ENCODE results near the gene ZFP36.

Gene ZFP36

GRCh38 chr19:39385629-39386411 lies 20.8 kb upstream of the ZFP36 start:
- TF ChIP-seq CTCF (conservative IDR thresholded peaks at IDR 0.05; ENCODE audit: low read depth) = no peak
- ChIA-PET CTCF (interaction anchor here (0.6 to 1.8 kb wide), 3 partner anchors 12 to 178 kb away, joined by 3 to 8 read pairs (median 4); no protein-coding TSS in a partner anchor), POLR2A (ENCODE audit: low non-redundant PET) (no interaction called here)
- peak overlapping the region; percentile 60 for H3K27ac ChIP-seq
- DNase-seq (ENCODE audit: low spot score) = no peak

- peak overlapping the region; percentile 60 for H3K27ac ChIP-seq
- no peak for TF ChIP-seq CTCF (conservative IDR thresholded peaks at IDR 0.05; ENCODE audit: low read depth)
- CTCF ChIA-PET = no interaction called here
- DNase-seq (ENCODE audit: low spot score) = no peak
- POLR2A ChIA-PET (ENCODE audit: low non-redundant PET) = no interaction called here
These were observed 20.1 kb upstream of the ZFP36 start for GRCh38 chr19:39386557-39386956.

- DNase-seq (ENCODE audit: low spot score) = no peak
- CTCF ChIA-PET = no interaction called here
- no peak for TF ChIP-seq CTCF (conservative IDR thresholded peaks at IDR 0.05; ENCODE audit: low read depth)
- peak overlapping the region; percentile 94 for H3K27ac ChIP-seq
- POLR2A ChIA-PET (ENCODE audit: low non-redundant PET) = no interaction called here
These were observed 18.0 kb upstream of the ZFP36 start for GRCh38 chr19:39388657-39389056.

- H3K27ac ChIP-seq = peak overlapping the region; percentile 94
- ChIA-PET CTCF (interaction anchor here (0.5 to 0.6 kb wide), 2 partner anchors 14 to 64 kb away, joined by 3 to 8 read pairs; no protein-coding TSS in a partner anchor), POLR2A (ENCODE audit: low non-redundant PET) (no interaction called here)
- no peak for TF ChIP-seq CTCF (conservative IDR thresholded peaks at IDR 0.05; ENCODE audit: low read depth)
- DNase-seq (ENCODE audit: low spot score) = no peak
These were observed 16.8 kb upstream of the ZFP36 start for GRCh38 chr19:39389631-39390414.

- TF ChIP-seq CTCF (conservative IDR thresholded peaks at IDR 0.05; ENCODE audit: low read depth) = no peak
- POLR2A ChIA-PET (ENCODE audit: low non-redundant PET) = interaction anchor here (1.4 kb wide), 1 partner anchor 45 kb away, joined by 8 read pairs; the partner anchor contains the start of gene RPS16
- CTCF ChIA-PET = interaction anchor here (0.6 to 1.8 kb wide), 2 partner anchors 14 to 21 kb away, joined by 3 to 9 read pairs; no protein-coding TSS in a partner anchor
- peak; percentile 86 for DNase-seq (ENCODE audit: low spot score)
- peak overlapping the region; percentile 94 for H3K27ac ChIP-seq
These were observed 16.2 kb upstream of the ZFP36 start for GRCh38 chr19:39390451-39390750.

- H3K27ac ChIP-seq = peak within 1 kb of the TSS; percentile 94
- ChIA-PET CTCF (interaction anchor here (0.7 to 1.8 kb wide), 2 partner anchors 20 to 22 kb away, joined by 3 to 9 read pairs; partner anchors contain the start of gene PLEKHG2), POLR2A (ENCODE audit: low non-redundant PET) (interaction anchor here (1.4 to 1.6 kb wide), 3 partner anchors 11 to 45 kb away, joined by 4 to 8 read pairs (median 4); partner anchors contain the start of gene RPS16)
- peak; percentile 99 for DNase-seq (ENCODE audit: low spot score)
- no peak for TF ChIP-seq CTCF (conservative IDR thresholded peaks at IDR 0.05; ENCODE audit: low read depth)
These were observed 15.8 kb upstream of the ZFP36 start, which contains the start of the genes MED29 and PAF1 for GRCh38 chr19:39390751-39391437. Gene MED29, plus strand, starts transcription at chr19:39391378. Its CDS starts 45 bp downstream, at chr19:39391423. Gene PAF1, minus strand, starts transcription at chr19:39391106. Its CDS starts 242 bp downstream, at chr19:39390864.
